Loucy (cell line): ENCODE results near the gene PRR36.

Experiments used
- CTCF ChIP-seq: fragments of 200-600 bp; sonication (generic); conservative IDR thresholded peaks from 2 replicates; pipeline ENCODE4 v1.5.1; 2014; ENCODE audit warnings: mild to moderate bottlenecking, antibody characterized with exemption, low read length
- EZH2phosphoT487 ChIP-seq: fragments of 200-600 bp; IDR thresholded peaks from 2 replicates; pipeline ENCODE4 v1.6.1; 2018; ENCODE audit warnings: antibody characterized with exemption, mild to moderate bottlenecking, moderate library complexity, borderline replicate concordance

DNA sequence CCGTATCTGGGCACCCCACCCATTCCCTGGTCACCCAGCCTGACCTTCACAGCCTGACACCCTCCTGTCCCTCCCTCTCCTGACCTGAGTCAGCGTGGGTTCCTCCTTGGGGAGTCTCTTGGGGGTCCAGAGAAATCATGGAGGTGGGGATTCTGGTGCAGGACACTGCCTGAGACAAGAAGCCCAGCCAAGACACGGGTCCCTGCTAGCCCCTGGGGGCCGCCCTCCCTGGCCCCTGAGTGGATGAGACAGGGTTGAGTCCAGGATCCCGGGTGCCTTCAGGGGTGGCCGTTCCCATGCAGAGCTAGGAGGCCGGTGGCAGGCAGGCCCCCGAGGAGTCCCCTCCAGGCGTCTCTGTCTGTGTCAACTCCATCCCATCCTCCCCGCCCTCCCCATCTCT lies 31.1 kb upstream of the PRR36 start:
- TF ChIP-seq CTCF (no peak), EZH2phosphoT487 (no peak)
